GM21786 (cell line): ENCODE data around the gene MSMB.
"Not testable (repeated sequence)": the region's sequence is repeated elsewhere in the genome, so short reads cannot be mapped to it uniquely, and the experiment has no call there.

ENCODE experiments used
- ATAC-seq: cut with Tn5 transposase; IDR thresholded peaks from one replicate; pipeline ENCODE4 v1.9.1; 2021; ENCODE audit not compliant: unreplicated experiment

Gene MSMB

GRCh38 chr10:46014683-46015405 lies 31.2 kb downstream of the MSMB start:
- ATAC-seq, result no peak

- no peak for ATAC-seq
Observed at GRCh38 chr10:46014206-46014605, 31.9 kb downstream of the MSMB start.

GRCh38 chr10:46012746-46013145 lies 33.3 kb downstream of the MSMB start:
- no peak for ATAC-seq

GRCh38 chr10:46006219-46006618 lies 39.9 kb downstream of the MSMB start:
- no peak for ATAC-seq

- no peak for ATAC-seq
Observed at GRCh38 chr10:46005383-46005782, 40.7 kb downstream of the MSMB start.

- no peak for ATAC-seq
Observed at GRCh38 chr10:46004963-46005362, 41.1 kb downstream of the MSMB start.

GRCh38 chr10:46002916-46003693 lies 43.0 kb downstream of the MSMB start:
- no peak for ATAC-seq

GRCh38 chr10:46002189-46002687 lies 43.8 kb downstream of the MSMB start:
- not testable (repeated sequence) for ATAC-seq

- ATAC-seq, result no peak
Observed at GRCh38 chr10:46001187-46001756, 44.8 kb downstream of the MSMB start.

- no peak for ATAC-seq
Observed at GRCh38 chr10:46000538-46000937, 45.5 kb downstream of the MSMB start.

- ATAC-seq, result not testable (repeated sequence)
Observed at GRCh38 chr10:45999955-46000354, 46.1 kb downstream of the MSMB start.

- no peak for ATAC-seq
Observed at GRCh38 chr10:45997994-45998763, 47.9 kb downstream of the MSMB start.

- ATAC-seq, result no peak
Observed at GRCh38 chr10:45997557-45997956, 48.5 kb downstream of the MSMB start.

- not testable (repeated sequence) for ATAC-seq
Observed at GRCh38 chr10:45985590-45985989, 60.5 kb downstream of the MSMB start.

GRCh38 chr10:45984473-45984872 lies 61.6 kb downstream of the MSMB start:
- ATAC-seq, result not testable (repeated sequence)

- peak; percentile 50 for ATAC-seq
Observed at GRCh38 chr10:45983538-45984186, 62.4 kb downstream of the MSMB start.
